Posterior cingulate gyrus (tissue), 11 donors: ENCODE data around the gene KRT83.
A peak's percentile ranks its signal among the peaks of the same experiment; 100 is the strongest.
"Not testable (repeated sequence)": the region's sequence is repeated elsewhere in the genome, so short reads cannot be mapped to it uniquely, and the experiment has no call there.

Experiments used
- DNase-seq, 10 donors: peaks; one replicate each; pipeline versions ENCODE4 v3.0.0 to v3.0.0-alpha.2; 2020 to 2021; ENCODE audit warnings: mixed read lengths in 3 of 10
- intact Hi-C: fragments of 100-400 bp; cut with DNase I; formaldehyde crosslinking; loops from one replicate; pipeline ENCODE4 v1.15.1; 2023

Gene KRT83

DNA sequence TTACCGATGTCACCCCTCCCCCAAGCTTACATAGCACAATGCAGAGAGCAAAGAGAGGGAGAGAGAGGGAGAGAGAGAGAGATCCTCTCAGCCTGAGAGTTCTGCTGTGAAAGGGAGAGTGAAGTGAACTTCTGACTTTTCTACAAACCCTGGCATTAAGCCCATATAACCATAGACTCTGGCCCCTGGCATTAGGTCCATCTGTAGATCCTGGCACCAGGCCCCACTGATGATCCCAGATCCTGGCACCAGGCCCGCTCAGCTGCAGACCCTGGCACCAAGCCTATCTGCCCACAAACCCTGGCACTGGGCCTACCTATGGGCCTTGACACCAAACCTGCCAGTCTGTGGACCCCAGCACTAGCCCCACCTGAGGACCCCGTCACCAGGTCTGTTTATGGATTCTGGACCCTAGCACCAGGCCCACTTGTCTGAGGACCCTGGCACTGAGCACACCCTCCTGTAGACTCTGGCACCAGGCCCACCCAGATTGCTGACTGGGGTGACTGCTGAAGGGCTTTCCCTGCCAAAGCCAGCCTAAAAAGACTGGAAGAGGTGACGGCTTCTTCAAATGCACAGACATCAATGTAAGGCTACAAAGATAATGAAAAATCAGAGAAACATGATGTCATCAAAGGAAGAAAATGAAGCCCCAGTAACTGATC lies 14.5 kb upstream of the KRT83 start:
- DNase-seq: peak in 1 of 10 donors; percentile 76
- intact Hi-C loops: no loop called here

DNA sequence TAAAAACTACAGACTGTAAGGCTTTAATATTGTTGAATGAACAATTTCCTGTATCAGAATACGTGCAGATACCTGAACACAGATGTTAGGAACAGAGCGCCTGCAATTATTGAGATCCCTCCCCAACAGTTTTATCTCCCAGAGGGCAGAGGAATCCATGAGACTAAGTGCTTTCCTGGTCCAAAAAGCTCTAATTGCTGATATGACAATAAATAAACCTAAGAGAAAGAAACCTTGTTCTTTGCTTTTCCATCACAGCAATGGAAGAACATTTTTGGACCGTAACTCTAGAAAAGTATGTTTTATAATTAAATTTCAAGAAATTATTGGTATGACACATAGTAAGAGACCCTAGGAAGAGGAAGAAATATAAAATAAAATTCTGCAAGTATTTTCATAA lies 13.0 kb upstream of the KRT83 start:
- DNase-seq: no peak
- intact Hi-C loops: no loop called here

DNA sequence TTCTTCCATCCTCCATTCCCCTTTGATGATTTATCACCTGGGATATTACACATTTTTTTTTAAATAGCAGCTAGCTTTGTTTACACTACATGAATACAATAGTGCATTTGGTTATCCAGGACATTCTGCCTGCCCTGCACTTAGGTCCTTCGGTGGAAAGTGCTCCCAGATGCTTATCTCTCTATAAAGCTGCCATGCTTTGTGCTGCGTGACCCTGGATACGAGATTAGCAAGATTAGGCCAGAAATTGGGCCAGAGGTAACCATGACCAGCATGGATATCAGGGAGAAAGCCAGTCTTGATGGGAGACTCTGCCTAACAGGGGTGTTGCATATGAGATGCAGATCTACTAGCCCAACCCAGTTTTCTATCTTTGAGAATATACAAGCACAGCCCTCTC lies 12.1 kb upstream of the KRT83 start:
- no peak for DNase-seq
- intact Hi-C loops: no loop called here

DNA sequence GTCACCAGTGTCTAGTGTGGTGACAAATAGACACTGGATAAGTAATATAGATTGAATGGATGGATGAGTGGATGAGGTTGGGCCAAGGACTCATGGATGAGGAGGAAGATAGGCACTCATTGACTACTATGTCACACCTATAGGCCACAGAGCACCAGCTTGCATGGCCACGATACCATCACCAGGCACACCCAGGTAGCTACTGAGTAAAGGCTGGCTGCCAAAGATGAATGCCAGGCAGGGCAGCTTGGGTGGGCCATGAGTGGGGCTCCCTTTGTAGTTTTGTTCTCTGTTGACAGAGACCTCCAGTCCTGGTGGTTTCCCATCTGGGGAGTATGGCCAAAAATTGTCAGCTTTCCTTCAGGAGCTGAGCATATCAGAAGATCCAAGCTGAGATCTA lies 11.2 kb upstream of the KRT83 start:
- DNase-seq: no peak
- intact Hi-C loops: no loop called here

DNA sequence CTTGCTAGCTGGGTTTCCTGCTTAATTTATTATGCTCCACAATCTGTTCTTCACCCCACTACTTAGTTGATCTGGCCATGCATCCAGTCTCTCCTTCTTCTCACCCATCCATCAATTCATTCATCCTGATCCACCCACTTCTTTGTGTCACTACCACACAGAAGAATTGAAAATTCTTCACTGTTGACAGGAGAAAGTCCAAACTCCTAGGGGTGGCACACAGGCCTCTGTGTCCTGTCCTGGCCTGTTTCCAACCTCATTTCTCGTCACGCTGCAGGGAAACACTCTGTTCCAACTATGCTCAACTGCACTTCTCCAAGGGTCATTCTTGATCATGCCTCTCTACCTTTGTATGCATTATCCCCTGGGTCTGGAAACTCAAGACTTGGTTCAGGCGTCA lies 10.6 kb upstream of the KRT83 start:
- intact Hi-C loops: no loop called here
- DNase-seq: no peak

DNA sequence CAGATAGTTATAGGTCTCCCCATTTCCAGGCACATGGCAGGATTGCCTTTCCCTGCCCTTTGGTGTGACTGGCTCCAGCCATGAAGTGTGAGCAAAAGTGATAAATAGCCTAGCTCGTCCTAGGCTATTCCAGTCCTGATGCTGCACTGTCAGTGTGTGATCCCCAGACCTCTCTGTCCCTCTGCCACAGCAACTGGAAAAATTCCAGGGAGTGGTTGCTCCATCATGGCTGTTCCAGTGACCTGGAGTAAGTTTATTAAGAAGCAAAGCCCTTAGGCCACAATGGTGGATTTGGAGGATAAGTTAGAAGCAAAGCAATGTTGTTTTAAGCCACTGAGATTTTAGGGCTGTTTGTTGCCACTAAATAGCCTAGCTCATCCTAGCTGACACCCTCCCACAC lies 9.8 kb upstream of the KRT83 start:
- no peak for DNase-seq
- intact Hi-C loops: no loop called here

DNA sequence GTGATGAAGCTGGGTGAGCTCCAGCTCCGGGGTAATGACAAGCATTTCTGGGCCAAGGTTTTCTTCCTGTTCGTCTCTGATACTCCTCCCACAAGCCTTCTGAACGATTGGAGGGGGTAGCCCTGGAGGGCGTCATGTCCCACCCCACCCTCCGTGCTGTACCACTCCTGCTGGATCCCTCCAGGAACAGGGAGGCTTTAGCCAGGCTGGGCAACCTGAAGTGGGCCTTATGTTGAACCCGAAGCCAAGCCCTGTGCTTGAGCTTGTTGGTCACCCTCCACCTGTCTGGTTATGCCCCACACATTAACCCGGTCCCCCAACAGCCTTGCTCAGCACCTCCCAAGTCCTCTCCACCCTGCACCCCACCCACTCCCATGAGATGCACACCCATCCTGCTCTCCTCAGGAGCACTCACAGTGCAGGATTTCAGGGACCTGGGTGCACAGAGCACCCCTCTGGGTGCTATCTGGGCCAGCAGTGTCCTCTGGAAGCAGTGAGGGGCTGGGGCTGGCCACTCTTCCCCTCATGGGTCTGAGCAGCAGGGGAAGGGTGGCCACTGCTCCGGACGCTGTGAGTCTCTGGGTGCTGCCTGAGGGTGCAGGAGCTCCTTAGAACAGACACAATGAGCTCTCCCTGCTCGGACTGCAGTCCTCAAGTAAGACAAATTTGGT lies 6.8 kb upstream of the KRT83 start:
- intact Hi-C loops: loop anchor here (1.0 kb wide), 1 partner anchor 172 kb away; no protein-coding TSS in a partner anchor
- no peak for DNase-seq

DNA sequence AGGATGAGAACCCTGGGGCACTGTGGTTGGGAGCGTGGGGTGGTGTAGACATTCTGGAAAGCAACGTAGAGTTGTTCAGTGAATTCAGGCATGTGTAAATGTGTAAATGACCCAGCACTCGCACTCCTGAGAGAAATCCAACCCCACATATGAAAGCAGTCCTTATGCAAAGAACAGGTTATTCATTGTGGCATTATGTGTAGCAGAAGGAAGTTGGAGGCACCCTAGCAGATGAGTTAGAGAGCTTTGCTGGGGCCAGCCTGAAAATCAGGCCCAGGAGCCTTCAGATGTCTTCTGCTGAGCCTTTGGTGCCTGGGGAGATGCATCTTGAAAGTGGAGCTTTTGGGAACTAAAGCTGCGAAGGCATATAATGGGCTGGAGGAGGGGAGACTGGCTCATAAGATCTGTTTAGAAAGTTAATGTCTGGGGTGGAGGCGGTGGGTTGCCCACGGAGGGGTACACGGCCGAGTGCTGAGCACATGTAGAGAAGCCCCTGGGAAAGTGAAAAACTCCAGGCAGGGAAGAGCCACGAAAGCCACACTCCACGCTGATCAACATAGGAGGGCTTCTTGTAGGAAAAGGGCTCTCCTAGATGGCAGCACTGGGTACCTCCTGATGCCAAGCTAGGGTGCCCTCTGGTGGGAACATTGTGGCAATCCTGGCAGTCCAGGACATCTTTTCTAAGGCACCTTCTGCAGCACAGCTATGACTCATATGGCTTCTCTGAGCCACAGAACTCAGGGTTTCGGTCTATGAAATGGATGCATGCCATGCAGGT lies 6.0 kb upstream of the KRT83 start:
- intact Hi-C loops: loop anchor here (1.0 kb wide), 1 partner anchor 171 kb away; no protein-coding TSS in a partner anchor
- DNase-seq: peak; percentile 56 to 97 (median 80)

DNA sequence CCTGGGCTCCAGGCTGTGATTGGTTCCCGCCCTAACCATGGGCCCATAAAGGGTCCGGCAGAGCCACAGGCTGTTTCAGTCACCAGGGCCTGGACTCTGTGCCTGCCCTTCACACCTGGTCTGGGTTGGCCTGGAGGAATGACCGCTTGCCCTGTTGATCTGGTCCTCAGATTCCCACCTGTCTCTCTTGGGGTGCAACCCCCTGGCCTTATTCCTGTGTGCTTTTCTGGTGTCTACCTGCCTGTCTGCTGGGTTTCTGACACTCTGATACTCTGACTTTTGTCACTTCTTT lies 2.9 kb upstream of the KRT83 start:
- DNase-seq: no peak
- intact Hi-C loops: no loop called here

DNA sequence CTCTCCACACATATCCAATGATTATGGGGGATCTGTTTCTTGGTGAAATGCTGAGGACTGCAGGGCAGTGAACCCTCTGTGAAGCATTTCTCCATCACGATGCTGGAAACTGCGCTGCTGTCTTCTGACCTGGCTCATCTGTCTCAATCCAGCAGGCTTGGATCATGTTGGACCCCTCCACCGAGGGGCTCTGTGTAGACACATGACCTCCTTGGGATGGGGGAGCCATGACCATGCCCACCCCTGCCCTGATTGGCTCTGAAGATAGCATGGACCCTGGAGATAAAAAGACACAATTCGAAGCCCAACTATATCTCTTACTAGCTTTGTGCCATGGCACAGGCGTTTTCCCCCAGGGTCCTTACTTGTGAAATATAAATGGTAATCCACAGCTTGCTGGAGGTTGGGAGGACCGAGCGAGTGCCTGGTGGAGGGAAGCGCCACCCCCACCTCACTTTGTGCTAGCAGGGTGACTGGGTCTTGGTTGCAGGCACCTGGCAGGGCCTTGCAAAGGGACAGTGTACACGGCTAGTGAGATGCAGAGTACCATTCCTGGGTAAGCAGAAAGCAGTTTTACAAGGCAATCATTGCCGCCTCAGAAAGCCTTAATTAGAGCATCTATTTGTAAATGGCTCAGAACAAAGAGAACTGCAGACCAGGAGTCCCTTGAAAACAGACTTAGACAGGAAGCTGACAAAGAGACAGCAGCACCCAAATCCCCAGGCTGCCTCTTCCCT lies 2.4 kb upstream of the KRT83 start:
- intact Hi-C loops: no loop called here
- no peak for DNase-seq

DNA sequence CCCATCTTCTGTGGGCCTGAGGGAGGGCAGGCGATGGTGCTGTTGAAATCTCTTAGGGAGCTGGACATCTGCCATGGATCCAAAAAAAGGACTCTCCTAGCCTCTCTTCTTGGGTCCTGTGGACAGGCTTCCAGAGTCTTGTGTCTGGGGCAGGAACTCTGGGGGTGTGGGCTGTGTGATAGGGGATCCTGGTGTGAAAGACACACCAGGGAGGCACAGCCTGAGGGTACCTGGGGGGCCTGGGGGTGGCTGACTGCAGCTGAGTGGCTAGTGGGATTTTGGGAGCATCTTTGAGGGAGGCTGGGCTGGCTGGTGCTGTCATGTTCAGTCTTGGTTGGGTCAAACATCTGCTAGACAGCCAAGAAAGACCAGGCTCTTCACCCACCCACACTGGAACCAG lies 1.8 kb upstream of the KRT83 start:
- intact Hi-C loops: no loop called here

DNA sequence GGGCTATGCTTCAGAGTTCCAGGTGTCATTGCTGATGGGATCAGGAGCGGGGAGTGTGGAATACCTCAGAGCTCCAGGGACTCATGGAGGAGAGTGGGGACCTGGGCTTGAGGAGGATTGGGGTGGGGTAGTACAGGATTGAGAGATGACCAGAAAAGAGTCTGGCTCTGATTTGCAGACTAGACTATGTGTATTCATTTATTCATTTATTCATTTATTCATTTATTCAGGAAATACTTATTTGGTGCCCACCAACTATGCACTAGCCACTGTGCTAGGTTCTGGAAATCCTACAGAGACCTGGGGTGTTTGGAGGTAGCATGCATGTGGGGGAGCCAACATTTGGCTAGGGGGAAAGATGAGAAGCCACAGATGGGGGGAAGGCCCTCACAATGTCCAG lies 871 bp upstream of the KRT83 start:
- no peak for DNase-seq
- intact Hi-C loops: no loop called here

More for the DNA sequence above, 1.8 kb upstream of the KRT83 start:
- DNase-seq: no peak

DNA sequence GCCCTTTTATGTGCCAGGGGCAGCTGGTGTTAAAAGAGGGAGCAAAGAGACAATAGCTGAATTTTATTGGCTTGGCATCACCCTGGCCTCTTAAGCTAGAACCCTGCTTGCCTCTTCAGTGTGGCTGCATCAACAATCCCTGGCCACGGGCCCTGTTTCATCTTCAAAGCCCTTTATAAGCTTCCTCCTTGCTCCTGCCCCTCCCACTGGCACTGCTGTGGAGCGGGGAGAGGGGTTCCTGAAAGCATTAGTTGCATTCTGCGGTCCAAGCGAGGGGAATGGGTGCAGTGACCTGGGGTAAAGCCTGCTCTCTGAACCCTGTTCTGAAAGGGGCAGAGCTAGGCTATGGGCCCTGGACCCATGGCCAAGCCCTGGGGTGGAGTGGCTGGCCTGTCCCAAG lies 220 bp upstream of the KRT83 start:
- DNase-seq: peak in 4 of 10 donors; percentile 20 to 61 (median 43)
- intact Hi-C loops: no loop called here

DNA sequence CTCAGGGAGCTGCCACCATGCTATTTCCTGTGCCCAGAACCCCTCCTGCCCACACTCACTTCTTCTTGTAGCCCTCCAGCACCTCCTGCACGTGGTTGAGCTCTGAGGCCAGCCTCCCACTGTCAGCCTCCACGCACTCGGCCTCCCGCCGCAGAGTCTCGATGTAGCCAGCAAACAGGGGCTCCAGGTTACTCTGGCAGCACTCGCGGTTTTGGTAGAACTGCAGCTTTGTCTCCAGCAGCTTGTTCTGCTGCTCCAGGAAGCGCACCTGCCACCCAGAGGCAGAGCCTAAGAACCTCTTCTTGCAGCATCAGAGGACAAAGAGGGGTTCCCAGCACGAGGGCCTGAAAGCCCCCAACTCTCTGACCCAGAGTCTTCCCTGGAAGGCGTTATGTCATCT lies 2.1 kb downstream of the KRT83 start:
- intact Hi-C loops: no loop called here
- DNase-seq: no peak

DNA sequence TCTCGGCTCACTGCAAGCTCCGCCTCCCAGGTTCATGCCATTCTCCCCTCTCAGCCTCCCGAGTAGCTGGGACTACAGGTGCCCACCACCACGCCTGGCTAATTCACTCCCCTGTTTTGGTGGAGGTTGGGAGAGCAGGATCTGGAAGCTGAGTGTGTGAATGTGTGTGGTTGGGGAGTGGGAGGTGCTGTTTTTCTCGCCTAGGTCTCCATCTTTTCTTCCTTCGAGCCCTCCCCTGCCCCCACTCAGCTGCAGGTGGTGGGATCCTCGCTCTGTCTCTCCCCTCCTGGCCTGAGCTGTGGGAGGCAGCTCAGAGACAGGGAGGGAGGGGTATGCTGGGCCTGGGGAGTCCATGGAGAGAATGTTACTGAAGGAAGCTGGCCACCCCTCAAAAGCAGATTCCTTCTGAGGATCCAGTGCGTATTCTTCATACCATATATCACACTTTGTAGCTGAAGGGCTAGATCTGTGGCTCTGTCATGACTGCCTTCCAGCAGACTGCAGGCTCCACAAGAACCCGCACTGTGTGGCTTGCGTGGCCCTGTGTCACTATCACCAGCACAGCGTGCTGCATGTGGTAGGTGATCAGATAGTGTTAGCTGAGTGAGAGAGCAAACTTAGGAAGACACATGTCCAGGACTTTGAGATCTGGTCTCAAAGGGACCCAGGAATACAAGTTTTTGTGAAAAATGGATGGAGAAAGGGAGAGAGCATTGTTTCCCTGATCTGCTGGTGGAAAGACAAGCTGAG lies 2.8 kb downstream of the KRT83 start:
- intact Hi-C loops: no loop called here
- DNase-seq: no peak

DNA sequence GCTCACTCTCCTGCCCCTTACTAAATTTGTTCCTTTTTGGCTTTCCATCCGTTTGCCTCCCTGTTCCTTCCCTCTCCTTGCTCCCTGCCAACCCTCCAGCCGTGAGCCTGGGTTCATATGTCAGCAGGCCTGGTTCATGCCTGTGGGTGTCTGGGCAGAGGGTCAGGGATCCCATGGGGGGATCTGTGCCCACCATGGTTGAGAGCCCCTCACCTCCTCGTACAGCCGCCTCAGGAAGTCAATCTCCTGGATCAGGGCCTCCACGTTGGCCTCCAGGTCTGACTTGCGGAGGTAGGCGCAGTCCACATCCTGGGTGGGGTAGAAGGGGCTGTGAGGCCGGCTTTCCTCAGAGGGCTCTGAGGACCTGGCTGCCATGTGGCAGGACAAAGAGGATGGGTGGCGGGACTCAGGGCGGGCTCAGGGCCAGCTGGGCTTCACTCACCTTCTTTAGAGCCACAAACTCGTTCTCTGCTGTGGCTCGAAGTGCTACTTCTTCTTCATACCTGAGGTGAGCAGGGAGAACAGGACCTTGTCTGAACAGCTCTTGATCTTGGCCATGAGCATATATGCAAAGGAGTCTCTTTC lies 3.6 kb downstream of the KRT83 start:
- no peak for DNase-seq
- intact Hi-C loops: no loop called here

DNA sequence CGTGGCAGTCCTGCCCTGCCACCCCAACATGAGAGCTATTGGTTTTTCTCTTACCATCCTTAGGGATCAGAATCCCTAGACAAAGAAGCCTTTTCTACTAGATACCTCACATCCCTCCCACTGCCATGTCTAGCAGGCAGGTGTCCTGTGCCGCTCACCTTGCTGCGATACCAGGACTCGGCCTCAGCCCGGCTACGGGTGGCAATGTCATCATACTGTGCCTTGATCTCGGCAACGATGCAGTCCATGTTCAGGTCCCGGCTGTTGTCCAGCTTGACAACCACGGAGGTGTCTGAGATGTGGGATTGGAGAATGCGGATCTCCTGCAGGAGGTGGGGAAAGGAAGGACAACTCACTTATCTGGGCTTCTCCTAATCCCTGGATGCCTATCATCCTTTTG lies 4.5 kb downstream of the KRT83 start:
- DNase-seq: no peak
- intact Hi-C loops: no loop called here

DNA sequence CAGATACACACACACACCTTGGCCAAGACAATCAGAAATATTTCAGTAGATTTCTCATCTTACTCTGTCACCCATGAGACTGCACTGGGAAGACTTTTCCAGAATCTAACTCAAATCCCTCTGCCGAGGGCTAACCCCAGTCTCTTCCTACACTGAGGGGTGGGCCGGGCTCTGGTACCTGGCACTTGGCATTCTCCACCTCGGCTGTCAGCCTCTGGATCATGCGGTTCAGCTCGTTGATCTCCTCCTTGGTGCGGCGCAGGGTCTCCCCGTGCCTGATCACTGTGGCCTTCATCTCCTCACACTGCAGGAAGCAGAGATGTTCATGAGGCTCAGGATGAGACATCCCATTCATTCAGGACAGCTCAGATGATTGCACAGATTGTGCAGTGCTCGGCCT lies 4.9 kb downstream of the KRT83 start:
- intact Hi-C loops: no loop called here
- DNase-seq: no peak

DNA sequence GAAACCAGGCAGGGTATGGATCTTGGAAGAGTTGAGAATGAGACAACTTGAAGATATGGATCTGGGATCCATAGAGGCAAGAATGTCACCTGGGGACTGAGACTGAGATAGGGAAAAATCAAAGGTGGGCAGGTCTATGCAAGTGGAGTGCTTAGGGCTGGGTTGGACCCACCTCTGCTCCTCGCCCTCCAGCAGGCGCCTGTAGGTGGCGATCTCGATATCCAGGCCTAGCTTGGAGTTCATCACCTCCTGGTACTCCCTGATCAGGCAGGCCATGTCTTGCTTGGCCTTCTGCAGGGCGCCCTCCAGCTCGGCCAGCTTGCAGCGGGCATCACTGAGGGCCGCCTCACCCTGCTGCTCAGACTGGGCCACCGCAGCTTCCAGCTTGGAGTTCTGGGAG lies 5.5 kb downstream of the KRT83 start:
- intact Hi-C loops, DNase-seq: not testable (repeated sequence)

DNA sequence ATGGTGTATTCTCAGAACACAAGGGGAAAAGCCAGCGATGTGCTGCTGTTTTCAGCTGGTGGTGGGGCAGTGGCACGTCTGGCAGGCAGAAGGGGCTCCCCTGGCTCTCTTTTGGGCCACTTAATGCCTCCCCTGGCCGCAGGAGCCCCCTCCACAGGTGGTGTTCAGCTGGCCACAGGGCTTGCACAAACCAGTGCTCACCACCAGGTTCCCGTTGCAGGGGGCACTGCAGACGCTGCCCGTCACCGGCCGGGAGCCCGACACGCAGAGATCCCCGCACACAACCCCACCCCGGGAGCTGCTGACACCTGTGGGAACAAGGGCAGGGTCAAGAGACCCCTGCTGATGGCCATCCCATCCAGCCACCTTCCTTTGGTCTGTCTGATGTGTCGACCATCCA lies 6.7 kb downstream of the KRT83 start:
- DNase-seq: no peak
- intact Hi-C loops: no loop called here
